ENCODE measurements around the gene CUX1.
A peak's percentile ranks its signal among the peaks of the same experiment; 100 is the strongest.

CUX1 gene

DNA sequence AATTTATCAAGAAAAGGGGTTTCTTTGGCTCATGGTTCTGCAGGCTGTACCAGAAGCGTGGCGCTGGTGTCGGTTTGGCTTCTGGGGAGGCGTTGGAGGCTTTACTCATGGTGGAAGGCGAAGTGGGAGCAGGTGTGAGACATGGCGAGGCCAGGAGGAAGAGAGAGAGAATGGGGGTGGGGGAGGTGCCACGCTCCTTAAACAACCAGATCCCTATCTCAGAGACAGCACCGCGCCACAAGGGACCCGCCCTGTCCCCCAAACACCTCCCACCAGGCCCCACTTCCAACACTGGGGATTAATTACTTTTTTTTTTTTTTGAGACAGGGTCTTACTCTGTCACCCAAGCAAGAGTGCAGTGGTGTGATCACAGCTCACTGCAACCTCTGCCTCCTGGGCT is 451.2 kb downstream of the CUX1 start:
- no peak for DNase-seq (ENCODE audit: low read depth in 2 of 2)

- DNase-seq (ENCODE audit: low read depth in 2 of 2) = no peak
Observed at GRCh38 chr7:102270178-102270887, 452.9 kb downstream of the CUX1 start.

DNA sequence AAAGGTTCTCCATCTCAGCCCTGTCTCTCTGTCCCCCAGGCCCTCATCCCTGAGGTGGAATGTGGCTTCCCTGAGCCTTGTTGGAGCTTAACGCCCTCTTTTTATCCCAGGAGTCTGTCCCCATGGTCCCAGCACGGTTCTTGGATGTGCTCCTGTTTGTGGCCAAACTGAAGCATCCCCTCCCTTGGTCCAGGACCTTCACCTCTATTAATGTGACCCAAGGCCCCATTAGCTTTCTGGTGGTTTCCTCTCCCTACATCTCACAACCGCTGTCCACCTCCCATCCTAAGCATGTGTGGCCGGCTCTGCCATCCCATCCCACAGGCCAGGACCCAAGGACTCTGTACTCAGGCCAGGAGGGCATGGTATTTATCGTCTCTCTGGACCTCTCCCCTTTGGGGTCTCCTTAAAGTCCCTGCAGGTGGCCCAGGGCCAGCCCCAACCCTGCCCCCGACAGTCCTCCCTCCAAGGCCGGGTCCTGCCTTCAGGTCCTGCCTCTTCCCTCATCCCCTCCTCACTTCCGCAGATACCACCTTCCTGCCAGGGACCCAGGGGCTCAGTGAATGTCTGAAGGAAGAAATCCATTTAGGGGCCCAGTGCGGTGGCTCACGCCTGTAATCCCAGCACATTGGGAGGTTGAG is 453.9 kb downstream of the CUX1 start:
- DNase-seq (ENCODE audit: low read depth in 2 of 2) = no peak

DNA sequence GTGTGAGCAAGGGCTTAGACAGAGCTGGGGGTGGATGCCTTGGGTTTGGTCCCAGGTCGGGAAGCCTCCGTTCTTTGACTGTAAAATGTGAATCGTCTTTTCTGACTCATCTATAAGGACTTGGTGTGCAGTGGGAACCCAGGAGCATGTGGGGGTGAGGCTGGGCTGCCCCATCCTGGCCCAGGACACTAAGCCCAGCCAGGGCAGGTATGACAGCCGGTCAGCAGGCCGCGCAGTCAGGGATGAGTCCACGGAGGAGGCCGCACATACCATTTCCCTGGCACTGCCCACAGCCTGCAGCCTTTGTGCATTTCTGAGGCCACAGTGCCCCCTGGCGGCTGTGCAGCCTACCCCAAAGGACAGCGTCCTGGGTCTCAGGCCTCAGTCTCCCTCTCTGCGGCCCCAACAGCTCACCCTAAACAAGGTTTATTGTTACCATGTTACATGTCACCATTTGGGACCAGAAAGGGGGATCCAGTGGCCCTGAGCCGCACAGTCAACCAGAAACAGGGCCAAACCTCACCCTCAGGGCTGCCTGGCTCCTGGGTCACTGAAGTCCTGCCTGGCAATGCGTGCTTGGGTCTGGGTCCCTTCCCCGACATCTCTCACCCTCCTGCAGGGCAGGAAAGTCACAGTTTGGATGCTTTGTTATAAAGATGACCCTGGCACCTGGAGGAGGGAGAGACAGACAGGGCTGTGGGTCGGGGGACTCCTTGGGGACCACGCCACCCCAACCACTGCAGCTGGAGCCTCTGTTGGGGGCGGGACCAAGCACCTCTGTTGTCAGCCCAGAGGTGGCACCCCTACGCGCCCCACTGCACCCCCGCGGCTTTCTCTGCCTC is 454.9 kb downstream of the CUX1 start:
- peak; percentile 41 to 65 for DNase-seq (ENCODE audit: low read depth in 2 of 2)

GRCh38 chr7:102272917-102273748 is 455.7 kb downstream of the CUX1 start:
- DNase-seq (ENCODE audit: low read depth in 2 of 2) = no peak

- DNase-seq (ENCODE audit: low read depth in 2 of 2) = no peak
Observed at GRCh38 chr7:102273749-102274712, 456.6 kb downstream of the CUX1 start.

DNA sequence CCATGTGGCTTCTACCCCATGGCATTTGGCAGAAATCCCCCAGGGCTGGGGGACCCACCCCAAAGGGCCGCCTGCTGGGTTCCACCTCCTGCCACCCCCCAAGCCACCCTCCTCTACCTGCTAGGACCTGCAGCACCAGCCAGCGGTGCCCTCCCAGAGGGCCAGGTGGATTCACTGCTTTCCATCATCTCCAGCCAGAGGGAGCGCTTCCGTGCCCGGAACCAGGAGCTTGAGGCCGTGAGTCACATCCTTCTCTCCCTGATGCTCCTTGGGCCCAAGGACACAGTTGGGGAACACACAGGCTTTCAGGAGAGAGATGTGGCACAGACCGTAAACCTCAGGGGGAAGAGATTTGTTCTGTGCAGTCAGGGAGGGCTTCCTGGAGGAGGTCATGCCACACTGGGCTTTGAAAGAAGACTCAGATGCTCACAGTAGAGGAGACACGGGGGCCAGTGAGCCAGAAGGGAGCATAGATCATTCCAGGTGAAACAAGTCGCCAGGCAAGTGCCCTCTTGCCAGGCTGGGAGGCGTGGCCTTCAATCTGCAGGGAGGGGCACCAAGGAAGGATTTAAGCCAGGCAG is 457.8 kb downstream of the CUX1 start:
- no peak for DNase-seq (ENCODE audit: low read depth in 2 of 2)

GRCh38 chr7:102277901-102278300 is 460.5 kb downstream of the CUX1 start:
- no peak for DNase-seq (ENCODE audit: low read depth in 2 of 2)

DNA sequence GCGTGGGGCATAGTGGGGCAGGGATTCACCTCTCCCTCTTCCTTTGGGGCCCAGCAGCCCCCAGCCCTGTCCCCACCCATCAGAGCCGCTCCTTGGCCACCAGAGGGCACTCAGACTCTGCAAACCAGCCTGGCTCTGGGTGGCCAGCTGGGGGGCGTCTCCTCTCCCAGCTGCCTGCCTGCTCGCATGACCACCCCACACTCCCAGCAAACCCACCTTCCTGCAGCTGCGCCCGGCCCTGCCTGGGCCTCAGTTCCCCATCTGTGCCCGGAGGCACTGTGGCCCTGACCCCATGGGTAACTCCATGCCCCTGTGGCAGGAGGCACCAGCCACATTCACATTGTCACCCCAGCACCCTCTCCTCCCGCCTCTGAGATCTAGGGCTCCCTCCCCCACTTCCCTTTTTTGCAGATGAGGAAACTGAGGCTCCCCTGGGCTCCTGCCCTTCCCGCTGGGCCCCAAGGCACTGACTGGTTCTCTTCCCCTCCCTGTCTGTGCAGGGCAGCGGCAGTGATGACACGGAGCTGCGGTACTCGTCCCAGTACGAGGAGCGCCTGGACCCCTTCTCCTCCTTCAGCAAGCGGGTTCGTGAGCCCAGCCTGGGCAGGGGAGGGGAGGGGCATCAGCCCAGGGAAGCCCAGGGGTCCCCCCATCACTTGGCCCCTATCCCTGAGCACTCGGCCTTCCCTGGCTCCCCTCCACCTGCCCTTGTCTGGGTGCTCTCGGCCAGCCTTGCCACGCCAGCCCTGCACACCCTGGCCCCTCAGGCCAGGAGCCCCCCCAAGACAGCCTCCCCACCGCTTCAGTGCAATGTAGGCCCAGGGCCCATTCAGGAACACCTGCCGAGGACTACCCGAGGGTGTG is 462.3 kb downstream of the CUX1 start:
- no peak for DNase-seq (ENCODE audit: low read depth in 2 of 2)

- DNase-seq (ENCODE audit: low read depth in 2 of 2) = no peak
Observed at GRCh38 chr7:102280521-102280920, 463.1 kb downstream of the CUX1 start.

GRCh38 chr7:102281785-102282184 is 464.4 kb downstream of the CUX1 start:
- DNase-seq (ENCODE audit: low read depth in 2 of 2) = no peak

GRCh38 chr7:102282465-102283362 is 465.3 kb downstream of the CUX1 start:
- DNase-seq (ENCODE audit: low read depth in 2 of 2) = no peak

GRCh38 chr7:102283477-102284189 is 466.2 kb downstream of the CUX1 start:
- DNase-seq (ENCODE audit: low read depth in 2 of 2) = no peak

- DNase-seq (ENCODE audit: low read depth in 2 of 2) = no peak
Observed at GRCh38 chr7:102284399-102284798, 467.0 kb downstream of the CUX1 start.

GRCh38 chr7:102284891-102285539 is 467.6 kb downstream of the CUX1 start:
- DNase-seq (ENCODE audit: low read depth in 2 of 2) = no peak

- DNase-seq (ENCODE audit: low read depth in 2 of 2) = no peak
Observed at GRCh38 chr7:102285540-102286236, 468.3 kb downstream of the CUX1 start.

Data from stimulated activated CD4-positive, alpha-beta T cell treated with anti-CD3 and anti-CD28 coated beads, Interleukin-1b, Interleukin-23, amount 100 ng/mL, for 1 hour (primary cell).